NCI-H1092 treated with DMSO at 0.1 percent for 48 hours (cell line): ENCODE data around the gene HK1.
A peak's percentile ranks its signal among the peaks of the same experiment; 100 is the strongest.
"Not testable (repeated sequence)": the region's sequence is repeated elsewhere in the genome, so short reads cannot be mapped to it uniquely, and the experiment has no call there.

Experiments used
- DNase-seq: peaks from one replicate; lab custom pipeline; 2025; lab: John Stamatoyannopoulos, UW

The HK1 gene

DNA sequence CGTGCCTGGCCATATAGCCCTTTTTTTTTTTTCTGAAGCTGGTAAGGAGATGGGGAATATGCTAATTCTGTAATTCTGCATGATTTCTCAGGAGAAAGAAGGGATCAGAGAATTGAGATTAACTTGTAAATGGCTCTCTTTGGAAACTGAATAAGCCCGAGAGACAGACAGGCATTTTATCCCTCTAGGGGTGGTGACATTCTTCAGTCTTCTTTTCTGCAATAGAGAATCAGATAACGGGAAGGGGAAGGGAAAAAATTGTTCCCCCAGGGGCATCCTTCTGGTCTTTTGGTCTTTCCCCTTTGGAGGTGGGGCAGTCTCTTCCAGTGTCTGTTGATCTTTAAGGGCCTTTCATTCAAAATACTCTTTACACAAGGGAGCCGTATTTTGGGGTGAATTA lies 34.2 kb downstream of the HK1 start:
- DNase-seq = no peak

- DNase-seq = no peak
These were observed 36.8 kb downstream of the HK1 start for GRCh38 chr10:69315100-69315542.

DNA sequence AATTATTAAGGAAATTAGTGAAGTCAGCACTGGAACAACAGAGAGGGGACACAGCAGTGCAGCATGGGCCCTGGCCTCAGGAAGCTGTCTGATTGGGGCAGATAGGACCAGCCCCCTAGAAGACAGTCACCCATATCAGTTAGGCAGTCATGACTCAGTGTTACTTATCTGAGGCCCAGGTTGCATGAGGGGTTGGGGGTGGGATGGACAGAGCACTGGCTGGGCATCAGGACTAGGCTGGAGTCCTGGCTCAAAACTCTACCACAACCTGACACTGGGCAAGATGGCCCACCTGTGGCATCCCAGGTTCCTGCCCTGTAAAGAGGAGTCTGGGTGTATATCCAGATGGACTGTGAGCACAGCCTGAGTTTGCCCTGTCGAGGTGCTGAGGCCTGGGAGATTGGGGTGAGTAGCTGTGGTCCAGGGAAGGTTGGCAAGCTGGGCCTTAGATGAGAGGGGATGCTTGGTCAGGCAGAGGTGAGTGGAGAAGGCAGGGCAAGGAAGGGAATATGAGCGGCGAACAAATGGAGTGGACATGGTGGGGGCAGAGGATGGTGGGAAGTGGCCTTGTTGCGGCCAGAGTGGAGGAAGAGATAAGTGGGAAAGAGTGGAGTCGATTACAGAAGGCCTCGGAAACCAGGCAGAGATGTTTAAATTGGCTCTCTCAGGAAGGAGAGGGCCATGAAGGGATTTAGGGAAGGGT lies 37.5 kb downstream of the HK1 start:
- DNase-seq = no peak

DNA sequence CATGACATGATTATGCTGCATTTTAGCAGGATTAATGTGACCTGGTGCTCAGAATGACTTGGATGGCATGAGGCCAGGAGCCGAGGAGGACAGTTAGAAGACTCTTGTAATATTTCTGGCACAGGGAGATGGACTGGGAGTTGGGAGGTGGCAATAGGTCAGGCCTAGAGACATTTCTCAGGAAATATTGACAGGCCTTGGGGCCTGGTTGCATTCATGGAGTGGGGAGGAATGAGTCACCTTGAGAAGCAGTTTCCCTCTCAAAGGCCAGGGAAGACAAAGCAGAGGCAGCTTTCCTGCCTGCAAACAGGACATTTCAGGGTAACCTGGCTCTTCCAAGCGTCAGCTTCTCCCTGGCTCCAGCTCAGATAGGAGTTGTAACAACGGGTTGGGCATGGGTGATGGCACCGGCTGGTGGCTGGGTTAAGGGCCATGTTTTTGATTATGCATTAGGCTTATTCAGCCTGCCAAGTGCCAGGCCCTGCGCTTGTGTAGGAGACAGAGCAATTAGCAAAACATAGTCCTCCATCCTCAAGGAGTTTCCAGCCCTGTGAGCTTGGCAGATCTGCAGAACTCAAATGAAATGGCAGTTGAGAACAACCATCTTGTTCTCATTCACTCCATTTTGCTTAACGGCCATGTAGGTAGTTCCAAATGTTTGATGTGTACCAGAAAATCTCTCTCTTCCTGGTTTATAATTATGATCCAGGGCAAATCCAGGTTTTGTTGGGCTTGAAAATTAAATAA lies 38.2 kb downstream of the HK1 start:
- DNase-seq = no peak

GRCh38 chr10:69317175-69317604 lies 38.9 kb downstream of the HK1 start:
- no peak for DNase-seq

DNA sequence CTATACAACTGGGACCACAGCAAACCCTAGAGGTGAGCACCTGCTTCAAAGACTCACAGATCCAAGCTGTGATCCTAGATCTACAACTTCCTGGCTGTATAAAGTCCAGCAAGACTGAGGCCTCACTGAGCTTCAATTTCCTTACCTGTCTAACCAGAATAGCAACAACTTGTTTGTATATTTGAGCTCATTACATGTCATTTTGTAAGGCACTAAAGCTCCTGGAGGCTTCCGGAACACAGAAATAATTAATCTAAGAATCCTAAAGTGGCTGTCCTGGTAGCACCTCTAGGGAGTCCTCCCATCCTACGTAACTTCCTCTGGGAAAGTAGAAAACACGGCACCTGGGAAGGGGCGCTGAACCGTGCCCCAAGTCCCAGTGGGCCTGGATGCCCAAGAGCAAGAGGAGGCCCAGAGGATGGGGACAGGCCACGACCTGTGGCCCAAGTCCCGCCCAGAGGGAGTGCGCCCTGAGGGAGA lies 39.4 kb downstream of the HK1 start:
- no peak for DNase-seq

DNA sequence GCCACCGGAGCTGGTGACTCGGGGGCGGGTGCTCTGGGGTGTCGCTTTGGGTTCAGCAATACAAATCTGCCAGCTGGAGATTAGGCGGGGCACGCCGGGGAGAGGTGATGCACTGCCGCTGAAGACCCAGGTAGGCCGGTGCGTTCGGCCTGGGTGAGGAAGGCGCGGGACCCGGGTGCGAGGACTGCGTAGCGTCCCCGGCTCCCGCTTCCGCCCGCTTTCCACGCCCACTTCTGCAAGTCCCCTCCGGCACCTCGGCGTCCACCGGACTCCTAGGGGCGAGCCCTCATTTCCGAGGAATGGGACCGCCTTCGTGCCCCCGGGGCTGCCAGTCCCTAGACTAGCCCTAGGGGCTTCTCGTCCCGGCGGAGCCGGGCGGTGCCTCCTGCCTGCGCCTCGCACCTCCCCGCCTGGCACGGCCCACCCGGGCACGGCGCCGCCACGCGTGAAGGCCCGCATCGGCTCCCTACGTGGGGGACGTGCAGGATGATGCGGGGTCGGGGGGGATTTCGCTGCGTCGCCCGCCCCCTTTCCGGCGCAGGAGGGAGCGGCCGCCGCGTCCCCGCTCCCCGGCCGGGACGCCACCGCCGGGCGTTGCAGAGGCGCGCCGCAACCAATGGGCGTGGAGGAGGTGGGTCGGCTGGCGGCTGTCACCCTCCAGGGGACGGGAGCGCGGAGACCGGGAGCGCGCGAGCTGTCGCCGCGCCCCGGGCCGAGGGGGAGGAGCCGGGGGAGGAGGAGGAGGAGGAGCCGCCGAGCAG lies 40.0 kb downstream of the HK1 start:
- DNase-seq = peak; percentile 71

DNA sequence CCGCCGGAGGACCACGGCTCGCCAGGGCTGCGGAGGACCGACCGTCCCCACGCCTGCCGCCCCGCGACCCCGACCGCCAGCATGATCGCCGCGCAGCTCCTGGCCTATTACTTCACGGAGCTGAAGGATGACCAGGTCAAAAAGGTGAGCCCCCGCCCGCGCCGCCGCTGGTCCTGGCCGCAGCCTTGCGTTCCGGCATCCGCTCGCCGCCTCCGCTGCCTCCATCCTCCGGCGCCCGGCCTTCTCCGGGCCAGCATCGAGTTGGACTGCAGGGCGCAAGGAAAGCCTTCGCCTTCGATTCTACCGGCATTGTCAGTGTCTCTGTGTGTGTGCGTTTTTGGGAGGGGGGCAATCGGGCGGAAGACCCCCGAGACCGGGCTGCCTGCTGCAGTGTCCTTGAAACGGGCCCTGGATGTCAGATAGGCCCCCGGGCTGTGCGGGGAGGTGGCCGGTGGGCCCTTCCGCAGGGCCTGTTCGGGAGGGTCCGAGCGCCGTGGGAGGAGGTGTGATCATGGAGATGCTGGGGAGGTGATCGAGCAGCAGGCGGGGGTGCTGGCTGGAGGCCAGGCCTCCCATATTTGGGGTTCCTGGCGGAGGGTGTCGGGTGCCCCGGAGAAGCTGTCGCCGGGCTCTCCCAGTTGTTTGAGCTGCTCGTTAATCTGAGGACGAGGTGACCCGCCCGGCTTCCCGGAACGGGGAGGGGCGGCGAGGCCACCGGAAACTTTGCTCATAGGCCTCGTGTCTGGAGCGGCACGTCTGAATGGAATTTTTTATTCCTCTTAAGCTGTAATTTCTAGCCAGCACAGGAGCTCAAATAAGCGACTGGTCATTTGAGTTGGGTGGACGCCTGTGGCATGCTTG lies 40.8 kb downstream of the HK1 start:
- DNase-seq = no peak

DNA sequence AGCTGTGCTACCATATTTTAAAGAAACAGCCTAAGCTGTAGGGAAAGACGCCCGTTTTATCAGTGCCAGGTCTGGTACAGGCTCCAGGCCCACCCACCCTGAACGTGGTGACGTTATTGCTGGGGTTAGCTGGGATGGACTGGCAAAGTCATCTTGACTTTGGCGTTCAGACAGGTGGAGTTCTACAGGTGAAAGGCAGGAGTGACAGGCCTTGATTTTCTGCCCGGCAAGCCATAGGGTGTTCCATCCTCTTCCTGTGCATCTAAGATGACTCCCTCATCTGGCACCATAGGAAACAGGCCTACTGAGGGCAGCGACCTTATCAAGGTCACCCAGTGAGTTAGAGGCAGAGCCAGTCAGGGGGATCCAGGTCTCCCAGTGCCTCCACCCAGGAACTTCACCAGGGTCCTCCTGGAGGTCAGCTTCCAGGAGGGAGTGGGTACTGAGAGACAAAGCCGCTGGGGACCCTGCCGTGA lies 41.6 kb downstream of the HK1 start:
- no peak for DNase-seq

- DNase-seq = no peak
These were observed 42.2 kb downstream of the HK1 start for GRCh38 chr10:69320521-69320920.

GRCh38 chr10:69321039-69321715 lies 42.9 kb downstream of the HK1 start:
- no peak for DNase-seq

GRCh38 chr10:69321865-69322264 lies 43.6 kb downstream of the HK1 start:
- DNase-seq = no peak

DNA sequence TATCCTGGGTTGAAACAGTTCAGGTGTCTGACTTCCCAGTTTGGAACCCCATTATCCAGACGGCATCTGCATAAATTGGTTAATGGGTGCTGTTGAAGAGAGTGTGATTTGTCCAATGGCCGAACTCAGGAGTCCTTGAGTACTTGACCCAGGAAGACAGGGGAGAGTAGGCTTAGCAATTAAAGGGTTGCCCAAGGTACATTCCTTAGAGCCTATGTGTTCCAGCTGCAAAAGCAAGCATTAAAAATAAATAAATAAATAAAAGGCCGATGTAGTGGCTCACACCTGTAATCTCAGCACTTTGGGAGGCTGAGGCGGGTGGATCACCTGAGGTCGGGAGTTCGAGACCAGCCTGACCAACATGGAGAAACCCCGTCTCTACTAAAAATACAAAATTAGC lies 44.0 kb downstream of the HK1 start:
- not testable (repeated sequence) for DNase-seq

DNA sequence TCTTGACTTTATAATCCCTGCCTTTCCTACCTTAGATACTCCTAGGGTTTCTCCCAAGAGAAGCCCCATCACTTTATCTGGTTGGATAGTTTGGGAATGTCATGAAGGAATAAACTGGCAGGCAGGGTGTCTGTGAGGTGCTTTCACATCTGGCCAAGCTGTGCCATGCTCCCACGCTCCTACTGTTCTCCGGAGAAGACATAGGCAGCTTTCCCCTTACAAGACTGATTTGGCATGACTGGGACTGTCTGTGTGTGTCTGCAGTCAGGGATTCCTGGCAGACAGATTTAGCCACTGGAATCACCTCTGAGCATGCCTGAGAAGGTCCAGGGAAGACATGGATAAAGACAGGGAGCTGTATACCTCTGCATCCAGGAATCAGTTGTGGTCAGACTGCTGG lies 45.3 kb downstream of the HK1 start:
- DNase-seq = no peak

DNA sequence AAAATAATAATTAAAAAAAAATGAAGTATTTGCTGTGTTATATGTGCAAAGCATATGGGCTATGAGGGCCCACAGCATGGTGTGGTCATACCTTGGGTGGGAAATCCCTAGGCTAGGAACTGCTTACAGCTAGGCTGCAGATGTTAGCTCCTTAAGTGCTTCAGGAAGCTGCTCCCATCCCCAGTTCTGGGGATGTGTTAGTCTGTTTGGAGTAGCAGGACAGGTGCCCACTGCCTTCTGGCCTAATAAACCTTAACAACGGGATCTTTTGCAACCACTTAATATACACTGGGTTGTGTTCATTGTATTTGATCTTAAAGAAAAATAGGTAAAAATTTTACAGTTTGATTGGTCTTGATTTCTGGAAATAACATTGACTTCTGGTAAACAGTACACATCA lies 46.3 kb downstream of the HK1 start:
- no peak for DNase-seq

- DNase-seq = peak; percentile 33
These were observed 47.6 kb downstream of the HK1 start for GRCh38 chr10:69325637-69326523.

DNA sequence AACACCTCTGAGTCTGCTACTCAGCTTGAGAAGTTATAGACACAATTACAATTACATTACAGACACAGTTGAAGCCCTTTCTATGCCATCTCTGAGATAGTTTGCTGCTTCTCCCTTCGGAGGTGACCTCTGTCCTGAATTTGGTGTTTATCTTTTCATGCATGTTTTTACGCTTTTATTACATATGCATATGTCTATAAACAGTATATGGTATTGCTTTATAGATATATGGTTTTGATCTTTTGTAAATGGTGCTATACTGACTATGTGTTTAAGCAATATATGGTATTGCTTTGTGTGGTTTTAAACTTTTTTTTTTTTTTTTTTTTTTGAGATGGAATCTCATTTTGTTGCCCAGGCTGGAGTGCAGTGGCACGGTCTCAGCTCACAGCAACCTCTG lies 48.4 kb downstream of the HK1 start:
- DNase-seq = peak; percentile 31

DNA sequence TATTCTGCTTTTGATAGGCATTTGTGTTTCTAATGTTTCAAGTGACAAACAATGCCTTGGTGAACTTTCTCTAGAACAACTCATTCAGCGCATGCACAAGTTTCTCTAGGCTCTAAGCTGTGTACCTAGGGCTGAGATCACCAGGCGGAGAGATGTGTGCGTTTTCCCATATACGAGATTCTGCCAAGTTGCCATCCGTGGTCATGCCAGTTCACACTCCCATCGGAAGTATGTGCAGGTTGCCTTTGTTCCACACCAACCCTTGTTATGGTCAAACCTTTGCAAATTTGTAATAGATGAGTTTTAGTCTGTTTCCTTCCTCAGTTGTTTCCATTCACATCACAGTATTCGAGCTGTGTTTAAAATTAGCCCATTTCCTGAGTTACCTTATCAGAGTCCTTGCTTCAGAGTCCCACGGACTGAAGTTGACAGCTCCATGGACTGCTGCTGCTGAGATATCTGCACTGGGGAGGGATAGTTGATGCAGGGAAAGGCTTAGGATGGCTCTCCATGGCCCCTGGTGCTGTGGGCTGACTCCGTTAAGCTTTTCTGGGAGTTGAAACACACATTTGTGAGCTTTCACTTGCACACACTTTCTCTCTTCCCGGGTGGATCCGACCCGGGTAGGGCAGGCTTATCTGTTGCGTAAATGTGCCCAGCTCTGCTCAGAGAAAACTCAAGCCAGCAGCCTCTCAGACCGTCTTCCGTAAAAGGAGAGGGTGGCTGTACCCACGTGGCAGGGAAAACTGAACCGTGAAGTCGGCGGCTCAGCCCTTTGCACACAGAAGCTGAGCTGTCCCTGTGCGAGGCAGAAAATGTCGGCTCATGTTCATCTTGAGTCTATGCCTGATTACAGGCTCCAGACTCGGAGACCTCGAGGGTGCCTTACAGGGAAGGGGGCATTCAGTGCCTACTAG lies 49.4 kb downstream of the HK1 start:
- DNase-seq = peak; percentile 76

GRCh38 chr10:69328380-69328735 lies 50.1 kb downstream of the HK1 start:
- peak; percentile 76 for DNase-seq
